COR-L47 (cell line): ENCODE data around the gene GIT2.

Source experiments
- DNase-seq: peaks from one replicate; lab custom pipeline; 2025; lab: John Stamatoyannopoulos, UW

The GIT2 gene

DNA sequence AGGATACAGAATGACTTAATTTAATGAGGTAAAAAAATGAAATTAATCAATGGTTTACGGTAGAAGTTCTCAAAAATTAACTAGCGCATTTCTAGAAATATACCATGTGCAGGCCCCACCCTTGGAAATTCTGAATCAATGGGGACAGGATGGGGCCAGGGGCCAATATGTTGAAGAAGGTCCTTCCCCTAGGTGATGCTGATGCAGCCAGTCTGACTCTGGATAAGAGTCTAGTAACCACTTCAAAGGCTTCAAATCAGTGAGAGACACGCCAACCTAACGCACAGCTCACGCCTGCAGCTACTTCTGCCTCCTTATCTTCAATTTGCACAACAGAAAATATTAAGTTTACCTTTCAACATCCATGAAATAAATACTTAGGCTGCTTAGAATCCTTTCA lies 14.9 kb downstream of the GIT2 start:
- DNase-seq = no peak

DNA sequence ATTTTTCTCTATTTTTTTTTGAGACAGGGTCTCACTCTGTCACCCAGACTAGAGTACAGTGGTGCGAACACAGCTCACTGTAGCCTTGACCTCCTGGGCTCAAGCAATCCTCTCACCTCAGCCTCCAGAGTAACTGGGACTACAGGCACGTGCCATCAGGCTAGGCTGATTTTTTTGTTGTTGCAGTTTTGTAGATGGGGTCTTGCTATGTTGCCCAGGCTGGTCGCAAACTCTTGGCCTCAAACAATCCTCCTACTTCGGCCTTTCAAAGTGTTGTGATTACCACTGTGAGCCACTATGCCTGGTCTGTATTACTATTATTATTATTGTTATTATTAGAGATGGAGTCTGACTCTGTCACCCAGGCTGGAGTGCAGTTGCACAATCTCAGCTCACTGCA lies 23.3 kb downstream of the GIT2 start:
- DNase-seq = no peak

DNA sequence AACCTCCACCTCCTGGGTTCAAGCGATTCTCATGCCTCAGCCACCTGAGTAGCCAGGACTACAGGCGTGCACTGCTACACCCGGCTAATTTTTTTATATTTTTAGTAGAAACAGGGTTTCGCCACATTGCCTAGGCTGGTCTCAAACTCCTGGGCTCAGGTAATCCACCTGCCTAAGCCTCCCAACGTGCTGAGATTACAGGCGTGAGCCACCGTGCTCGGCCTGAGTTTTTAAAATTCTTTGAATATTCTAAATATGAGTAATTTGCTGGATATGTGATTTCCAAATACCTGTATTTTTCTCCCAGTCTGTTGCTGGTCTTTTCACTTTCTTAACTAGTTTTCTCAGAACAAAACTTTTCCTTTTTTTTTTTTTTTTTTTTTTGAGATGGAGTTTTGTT lies 27.4 kb downstream of the GIT2 start:
- DNase-seq = no peak

DNA sequence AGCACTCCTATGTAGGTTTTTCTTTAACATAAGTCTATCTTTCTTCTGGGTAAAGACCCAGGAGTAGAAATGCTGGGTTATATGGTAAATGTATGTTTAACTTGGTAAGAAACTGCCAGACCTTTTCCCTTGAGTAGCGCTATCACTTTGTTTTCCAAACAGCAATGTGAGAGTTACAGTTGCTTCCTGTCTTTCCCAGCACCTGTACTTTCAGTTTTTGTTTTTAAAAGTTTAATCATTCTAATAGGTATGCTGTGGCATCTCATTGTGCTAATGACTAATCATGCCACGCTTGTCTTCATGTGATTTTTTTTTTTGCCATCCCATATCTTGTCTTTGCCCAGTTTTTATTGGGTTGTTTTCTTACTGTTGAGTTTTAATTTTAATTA lies 28.1 kb downstream of the GIT2 start:
- DNase-seq = no peak

DNA sequence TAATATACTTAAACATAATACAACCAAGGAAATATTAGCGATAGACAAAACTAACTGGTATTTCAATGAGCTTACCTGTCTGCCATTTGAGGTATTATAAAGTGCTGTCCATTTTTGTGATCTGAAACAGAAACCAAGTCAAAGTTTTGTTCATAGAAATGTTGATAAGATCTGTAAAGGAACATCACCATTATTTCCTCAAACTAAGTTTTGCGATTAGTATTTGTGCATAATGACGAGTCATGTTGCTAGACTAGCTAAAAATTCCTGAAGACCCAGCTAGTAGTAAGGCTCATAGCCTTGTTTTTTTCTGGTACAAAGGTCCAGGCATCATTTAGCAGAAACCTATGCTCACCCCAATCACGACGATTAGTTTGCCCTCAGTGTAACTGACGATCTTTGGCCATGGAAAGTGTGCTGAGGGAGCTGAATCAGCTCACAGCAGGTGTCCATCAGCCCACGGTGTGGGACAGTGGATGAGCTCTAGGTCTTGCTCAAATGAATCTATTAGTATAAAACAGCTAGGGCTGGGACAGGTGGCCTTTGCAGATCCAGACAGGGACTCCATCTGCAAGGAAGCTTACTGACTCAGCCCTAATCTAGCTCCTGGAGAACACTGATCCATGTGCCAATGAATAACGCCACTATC lies 28.7 kb downstream of the GIT2 start:
- no peak for DNase-seq

DNA sequence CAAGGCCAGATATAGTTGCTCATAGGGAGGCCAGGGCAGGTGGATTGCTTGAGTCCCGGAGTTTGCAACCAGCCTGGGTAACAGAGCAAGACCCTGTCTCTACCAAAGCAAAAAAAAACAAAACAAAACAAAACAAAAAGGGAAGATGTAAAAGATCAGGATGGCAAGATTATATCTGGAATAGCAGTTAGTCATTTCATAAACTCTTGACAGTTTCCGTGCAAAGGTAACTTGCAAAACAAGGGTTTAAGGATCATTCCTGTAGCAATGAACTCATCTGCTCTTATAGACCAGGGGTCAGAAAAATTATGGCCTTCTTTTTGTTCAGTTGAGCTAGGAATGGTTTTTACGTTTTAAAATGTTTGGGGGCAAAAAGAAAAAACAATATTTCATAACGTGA lies 29.6 kb downstream of the GIT2 start:
- DNase-seq = no peak

DNA sequence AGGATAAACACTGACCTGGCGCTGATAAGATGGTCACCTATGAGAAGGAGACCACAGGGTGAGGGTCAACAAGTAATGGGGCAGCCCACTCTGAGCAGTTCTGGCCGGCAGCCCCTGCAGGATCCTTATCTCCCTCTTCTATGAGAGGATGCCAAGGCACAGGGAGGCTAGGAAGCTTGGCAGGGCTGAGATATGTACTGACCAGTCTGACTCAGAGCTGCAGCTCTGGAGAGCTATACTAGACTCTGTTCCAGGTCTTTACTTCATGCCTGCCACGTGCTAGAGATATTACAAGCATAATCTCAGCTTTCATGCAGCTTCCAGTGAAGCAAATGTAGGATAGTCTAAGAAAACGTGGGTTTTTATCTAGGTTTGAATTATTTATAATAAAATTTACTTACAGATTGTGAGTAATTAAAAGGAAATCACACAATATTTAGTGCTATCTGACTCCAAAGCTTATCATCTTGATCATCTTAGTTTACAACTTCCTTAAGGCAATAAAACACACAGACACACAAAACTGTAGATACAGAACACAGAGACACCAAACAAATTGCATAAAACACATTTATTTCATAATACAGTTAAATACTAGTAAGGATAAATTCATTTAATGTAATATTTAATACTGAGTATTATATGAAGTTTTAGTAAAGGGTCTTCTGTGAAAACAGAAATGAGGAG lies 32.3 kb downstream of the GIT2 start:
- DNase-seq = no peak

DNA sequence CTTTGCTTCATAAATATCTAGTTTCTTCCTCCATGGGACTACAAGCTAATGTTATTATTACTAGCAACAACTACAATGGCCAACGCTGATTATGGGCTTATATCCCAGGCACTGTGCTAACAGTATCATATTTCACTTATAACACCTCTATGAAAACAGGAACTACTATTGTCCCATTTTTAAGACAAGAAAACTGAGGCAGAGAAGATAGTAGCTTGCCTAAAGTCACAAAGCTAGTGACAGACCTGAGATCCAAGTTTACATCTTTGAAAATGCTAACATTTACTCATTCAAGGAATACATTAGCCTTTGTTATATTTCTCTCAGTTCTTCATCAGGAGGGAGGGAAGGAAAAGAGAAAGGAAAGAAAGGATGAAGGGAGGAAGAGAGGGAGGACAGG lies 32.8 kb downstream of the GIT2 start:
- no peak for DNase-seq

DNA sequence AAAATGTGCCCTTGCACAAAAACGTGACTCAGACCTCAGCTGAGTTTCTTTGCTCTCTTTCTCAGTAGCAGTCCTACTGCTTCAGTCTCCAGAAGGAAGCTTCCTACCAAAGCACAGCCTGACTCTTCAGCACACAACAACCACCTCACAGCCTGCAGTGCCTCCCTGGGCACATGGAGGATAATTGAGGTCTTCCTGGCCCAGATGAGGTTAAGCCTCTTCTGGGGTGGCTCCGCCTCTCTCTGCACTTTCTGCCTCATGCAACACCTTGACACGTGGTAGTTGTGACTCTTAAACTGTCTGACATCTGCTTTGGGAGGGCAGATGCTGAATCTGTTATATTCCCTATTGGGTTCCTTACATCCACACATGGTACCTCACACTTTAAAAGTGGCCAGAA lies 33.8 kb downstream of the GIT2 start:
- no peak for DNase-seq

DNA sequence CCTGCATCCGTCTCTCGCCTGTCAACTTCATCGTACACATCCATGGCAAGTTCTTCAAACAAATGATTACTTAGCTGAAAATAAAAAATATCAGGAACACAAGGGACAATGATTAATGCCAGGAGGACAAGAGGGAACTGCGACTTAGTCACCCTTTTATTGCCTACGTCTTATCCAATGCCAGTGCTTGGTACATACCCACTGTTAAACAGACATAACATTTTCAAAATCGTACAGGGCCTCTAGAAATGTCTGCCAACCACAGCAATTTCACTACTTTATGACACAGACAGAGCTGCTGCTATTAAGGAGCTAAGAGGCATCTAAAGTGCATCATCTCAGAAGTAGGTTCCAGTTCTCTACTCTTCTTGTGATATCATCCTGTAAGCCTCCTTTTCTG lies 34.6 kb downstream of the GIT2 start:
- DNase-seq = no peak

DNA sequence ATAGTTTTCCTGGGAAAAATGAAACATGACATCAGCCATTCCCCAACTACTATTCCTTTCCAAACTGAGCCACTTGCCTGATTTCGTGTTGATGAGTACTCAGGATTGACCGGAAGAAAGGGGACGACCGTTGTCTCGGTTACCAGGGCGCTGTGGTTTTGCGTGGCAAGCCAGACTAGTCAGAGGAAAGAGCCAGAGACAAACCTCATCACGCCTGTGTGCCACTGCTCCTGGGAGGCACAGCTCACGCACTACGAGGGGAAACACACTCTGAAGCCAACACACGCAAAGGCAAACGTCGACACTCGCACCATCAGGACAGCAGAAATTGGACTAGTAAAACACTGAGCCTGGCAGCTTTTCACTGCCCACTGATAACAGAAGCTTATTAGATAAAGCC lies 35.0 kb downstream of the GIT2 start:
- no peak for DNase-seq

DNA sequence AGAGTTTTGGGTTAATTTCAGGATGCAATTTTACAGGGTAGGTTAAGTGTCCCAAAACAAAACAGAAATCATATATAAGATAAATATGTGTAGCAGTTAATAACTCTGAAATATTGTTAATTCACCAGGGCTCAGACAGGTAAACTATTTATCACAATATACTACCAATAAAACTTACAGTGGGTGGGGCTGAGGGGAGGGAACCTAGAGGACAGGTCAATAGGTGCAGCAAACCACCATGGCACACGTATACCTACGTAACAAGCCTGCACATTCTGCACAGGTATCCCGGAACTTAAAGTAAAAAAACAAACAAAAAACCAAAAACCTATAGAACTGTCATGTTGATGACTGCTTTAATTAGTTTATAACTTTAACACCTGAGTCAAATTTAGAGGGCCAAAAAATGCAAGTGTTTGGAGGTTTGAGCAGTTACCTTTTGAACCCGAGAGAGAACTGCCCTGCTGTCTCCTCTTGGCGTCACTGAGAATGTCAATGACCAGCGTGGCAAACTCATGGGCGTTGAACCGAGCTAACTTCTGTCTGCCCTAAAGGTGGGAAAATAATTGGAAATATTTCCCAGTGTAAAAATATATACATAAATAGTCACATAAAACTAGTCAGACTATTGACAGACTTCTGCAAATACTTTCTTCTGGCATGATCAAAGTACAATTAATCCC lies 36.6 kb downstream of the GIT2 start:
- DNase-seq = no peak

DNA sequence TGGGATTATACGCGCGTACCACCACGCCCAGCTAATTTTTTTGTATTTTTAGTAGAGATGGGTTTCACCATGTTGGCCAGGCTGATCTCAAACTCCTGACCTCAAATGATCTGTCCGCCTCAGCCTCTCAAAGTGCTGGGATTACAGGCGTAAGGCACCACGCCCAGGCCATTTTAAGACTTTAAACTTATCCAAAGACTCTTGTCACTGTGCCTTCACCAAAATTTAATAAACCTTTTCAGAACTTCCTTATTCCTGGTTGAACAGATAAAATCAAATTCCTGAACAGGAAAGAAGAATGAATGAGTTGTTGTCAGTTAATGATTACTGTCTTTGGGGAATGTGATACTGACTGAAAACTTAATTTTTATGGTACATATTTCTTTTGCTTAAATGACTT lies 37.8 kb downstream of the GIT2 start:
- no peak for DNase-seq

DNA sequence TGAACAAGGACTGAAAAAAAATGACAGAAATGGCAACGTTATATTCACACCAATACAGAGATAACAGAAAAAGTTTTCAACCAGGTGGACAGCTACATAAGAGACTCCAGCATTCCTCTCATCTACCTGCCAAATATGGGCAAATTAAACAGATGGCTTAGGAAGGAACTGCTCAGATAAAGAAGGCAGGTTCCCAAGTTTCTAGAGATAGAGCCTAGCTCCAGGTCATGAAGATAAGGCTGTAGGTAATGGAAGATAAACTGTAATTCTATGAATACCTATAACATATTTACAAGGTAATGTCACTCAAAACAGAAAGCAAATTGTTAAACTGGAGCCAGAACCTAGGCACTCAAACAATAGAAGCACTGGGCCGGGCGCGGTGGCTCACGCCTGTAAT lies 42.5 kb downstream of the GIT2 start:
- DNase-seq = no peak

DNA sequence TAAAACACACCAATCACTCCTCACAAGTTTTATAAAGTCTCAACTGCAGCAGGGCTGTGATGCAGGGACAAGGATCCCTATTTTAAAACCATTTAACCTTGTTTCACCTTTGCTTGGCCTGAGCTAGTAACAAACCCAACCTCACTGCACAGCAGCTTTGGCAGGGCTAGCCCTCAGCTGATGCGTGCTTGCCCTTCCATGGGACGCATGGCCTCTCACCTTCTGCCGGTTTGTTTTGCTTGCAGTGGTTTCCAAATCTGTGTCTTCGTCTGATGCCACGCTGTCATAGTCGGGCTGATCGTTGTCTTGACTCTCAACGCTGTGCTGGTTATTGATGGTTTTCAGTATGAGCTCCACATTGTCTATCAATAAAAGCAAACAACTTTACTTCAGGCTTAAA lies 43.3 kb downstream of the GIT2 start:
- DNase-seq = no peak

DNA sequence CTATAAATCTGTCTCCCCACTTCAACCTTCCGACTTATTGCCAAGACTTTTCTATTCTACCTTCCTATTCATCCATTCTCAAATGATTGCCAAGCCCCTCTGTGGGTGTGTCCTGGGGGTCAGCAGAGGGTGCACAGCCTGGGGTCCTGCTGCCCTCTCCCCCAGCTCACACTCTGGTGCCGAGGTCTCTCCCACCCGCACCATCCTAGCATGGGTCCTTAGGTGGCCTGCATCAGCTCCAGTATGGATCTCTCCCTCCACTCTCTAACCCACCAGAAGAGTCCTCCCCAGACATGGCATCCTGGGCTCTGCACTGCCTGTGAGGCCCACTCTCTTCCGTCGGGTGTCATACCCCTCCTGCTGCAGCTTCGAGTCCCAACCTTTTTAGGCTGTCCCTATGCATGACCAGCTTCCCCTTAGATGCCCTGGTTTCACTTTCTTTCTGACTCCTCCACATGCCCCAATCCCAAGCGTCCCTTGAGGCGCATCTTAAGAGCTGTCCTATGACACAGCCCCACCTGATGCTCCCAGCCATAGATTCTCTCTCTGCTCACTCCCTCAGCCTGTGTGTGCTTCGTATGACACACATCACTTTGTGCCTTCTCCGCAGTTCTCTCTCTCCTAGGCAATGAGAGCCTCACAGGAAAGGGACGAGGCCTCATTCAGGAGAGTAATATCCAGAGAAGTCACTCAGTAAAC lies 43.9 kb downstream of the GIT2 start:
- DNase-seq = no peak

DNA sequence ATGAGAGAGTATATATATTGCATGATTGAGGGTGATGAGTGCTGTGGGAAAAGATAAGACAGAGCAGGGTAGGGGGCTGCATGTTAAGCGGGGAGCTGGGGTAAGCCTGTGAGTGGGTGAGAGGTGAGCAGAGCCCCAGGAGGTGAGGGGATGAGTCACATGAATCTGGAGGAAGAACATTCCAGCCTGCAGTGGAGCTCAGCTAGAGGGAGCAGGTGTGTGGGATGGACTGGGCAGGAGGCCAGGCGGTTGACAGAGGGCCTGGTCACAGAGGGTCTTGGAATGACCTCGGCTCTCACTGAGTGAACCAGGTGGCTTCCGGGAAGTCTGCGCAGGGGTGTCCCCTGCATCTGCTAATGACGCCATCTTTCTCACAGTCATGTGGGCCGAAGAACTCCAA lies 44.4 kb downstream of the GIT2 start:
- no peak for DNase-seq

DNA sequence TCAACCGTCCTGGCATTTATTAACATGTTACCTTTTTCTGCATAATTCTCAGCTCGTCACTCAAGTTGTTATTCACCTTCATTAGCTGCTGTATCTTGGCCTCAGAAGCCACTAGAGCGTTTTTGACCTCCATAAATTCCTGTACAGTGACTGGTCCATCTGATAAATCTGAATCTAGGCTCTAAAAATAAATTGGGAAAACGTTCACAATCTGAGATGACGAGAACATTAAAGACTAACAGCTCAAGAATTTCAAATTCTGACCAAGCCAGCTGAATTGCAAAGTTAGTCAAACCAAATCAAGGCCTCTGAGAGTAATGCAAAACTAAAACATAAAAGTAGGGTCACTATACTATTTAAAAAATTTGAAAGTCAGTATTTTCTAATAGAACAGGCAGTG lies 45.0 kb downstream of the GIT2 start:
- DNase-seq = no peak

DNA sequence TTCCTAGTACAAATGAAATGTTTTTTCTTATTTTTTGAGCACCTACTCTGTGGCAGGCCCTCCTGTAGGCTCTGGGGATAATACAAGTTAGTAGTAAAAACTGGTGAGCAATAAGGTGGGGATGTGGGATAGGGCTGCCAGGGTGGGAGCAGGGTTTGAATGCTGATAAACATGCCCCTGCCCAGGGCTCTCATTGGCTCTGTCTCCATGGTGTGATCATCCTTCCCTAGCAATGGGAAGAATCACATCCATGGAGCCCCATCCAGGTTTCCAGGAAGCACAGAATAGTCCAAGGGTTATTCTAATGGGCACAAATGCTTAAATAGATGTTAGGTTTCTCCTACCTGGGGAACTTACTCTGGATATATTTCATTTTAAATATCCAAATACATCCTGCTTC lies 45.5 kb downstream of the GIT2 start:
- no peak for DNase-seq

DNA sequence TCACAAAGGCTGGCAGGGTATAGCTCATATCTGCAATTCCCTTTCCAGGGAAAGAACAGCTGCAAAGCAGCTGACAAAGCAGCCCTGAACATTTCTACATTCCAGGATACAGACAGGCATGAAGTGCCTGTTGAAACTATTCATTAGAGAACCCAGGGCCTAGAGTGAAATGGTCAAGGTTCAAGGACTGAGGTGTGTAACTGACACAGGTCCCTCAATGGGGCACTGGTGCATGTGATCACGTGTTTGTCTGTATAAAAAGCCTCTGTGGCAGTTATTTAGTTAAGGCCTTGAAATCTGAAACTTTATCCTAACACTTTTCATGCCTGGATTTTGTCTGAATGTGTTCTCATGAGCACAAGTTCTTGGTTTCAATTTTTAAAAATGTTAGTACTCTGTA lies 47.1 kb downstream of the GIT2 start:
- DNase-seq = no peak

DNA sequence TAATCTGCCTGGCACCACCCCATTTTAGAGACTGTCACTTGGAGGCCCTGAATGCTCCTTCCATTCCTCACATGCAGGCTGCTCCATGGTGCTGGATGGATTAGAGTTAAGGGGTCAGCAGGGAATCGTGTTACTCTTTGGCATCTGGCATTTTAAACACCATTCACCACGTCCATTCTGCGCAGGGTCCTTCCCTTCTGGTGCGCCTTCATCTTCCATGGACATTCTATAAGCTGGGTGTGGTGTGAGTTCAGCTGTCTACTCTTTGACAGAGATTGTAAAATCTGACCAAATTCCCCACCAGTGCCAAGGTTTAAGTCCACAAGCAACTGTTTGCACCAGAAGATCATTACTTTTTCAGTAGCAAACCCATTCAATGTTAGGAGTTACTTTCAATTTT lies 47.8 kb downstream of the GIT2 start:
- DNase-seq = no peak

DNA sequence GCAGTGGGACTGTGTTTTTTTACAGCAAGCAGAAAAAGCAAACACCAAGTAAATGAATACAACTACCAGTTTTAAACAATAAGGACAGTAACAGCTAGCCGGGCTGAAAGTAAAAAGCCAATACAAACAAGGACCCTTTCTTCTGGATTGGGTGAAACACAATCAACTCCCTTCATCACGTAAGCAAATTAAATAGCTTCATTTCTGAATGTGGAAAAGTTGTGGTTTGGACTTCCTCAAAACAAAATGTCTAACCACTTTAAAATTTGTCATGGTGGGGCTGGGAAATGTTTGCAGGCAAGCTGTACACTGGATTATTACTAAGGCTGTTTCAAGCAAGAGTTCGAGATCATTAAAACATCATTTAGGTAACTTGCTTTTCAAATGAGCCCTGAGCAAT lies 48.6 kb downstream of the GIT2 start:
- no peak for DNase-seq

DNA sequence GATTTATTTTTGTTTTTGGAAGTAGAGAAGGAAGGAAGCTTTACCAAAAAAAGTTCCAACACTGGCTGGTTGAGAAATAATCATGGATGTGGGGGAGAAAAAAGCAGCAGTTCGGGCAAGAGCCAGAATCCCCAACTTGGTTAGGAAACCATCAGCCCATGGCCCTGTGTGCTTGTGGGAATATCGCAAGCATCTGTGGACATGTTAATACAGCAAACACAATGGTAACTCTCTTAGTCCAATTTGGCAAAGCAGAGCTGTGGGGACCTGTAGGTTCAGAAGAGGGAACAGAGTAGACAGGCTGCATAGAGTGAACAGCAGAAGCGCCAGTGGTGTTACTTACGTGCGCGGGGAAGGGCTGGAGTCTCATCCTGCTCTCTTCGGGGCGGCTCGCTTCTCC lies 49.3 kb downstream of the GIT2 start:
- DNase-seq = no peak
